MCF 10A (cell line): Measurements from ENCODE around the gene DCST2. TPM values are rescaled to one million over a fixed set of nuclear protein-coding genes. Genes with fewer than 3 reads are reported as not detected.

Experiments used
- BruUV-seq: library from RNA; stranded (reverse); fragments of 400-500 nt; replicated peaks from 2 replicates; lab custom pipeline; 2021; lab: Mats Ljungman, UMichigan
- CTCF ChIA-PET: fragments of 300-600 bp; sonication (Branson Sonifier 250); formaldehyde crosslinking; extraction: SDS; loops from one replicate; lab custom pipeline; 2021; ENCODE audit warnings: antibody characterized with exemption, inconsistent platforms; lab: Yijun Ruan, JAX
- POLR2A ChIA-PET: fragments of 300-600, 350-650 bp; sonication (Branson Sonifier 250); formaldehyde crosslinking; extraction: SDS; loops from one replicate; lab custom pipeline; 2020; ENCODE audit warnings: antibody characterized with exemption, inconsistent platforms; lab: Yijun Ruan, JAX
- DNase-seq: peaks from one replicate; pipeline ENCODE4 v3.0.0-alpha.2; 2018; ENCODE audit not compliant: unreplicated experiment
- H3K27ac Mint-ChIP-seq: one replicate; pipeline ENCODE4 v1.8.0; 2022; ENCODE audit warnings: mild to moderate bottlenecking, low read depth, mixed read lengths; ENCODE audit not compliant: unreplicated experiment
- H3K27me3 Mint-ChIP-seq: one replicate; pipeline ENCODE4 v1.8.0; 2022; ENCODE audit warnings: mixed read lengths; ENCODE audit not compliant: insufficient read depth, unreplicated experiment
- H3K36me3 Mint-ChIP-seq: one replicate; pipeline ENCODE4 v1.8.0; 2022; ENCODE audit warnings: mild to moderate bottlenecking, moderate library complexity, mixed read lengths; ENCODE audit not compliant: insufficient read depth, unreplicated experiment
- H3K4me1 Mint-ChIP-seq: one replicate; pipeline ENCODE4 v1.8.0; 2022; ENCODE audit warnings: mixed read lengths; ENCODE audit not compliant: insufficient read depth, unreplicated experiment
- H3K4me3 Mint-ChIP-seq: one replicate; pipeline ENCODE4 v1.8.0; 2022; ENCODE audit warnings: mild to moderate bottlenecking, moderate library complexity, mixed read lengths; ENCODE audit not compliant: unreplicated experiment
- H3K9me3 Mint-ChIP-seq: one replicate; pipeline ENCODE4 v1.8.0; 2022; ENCODE audit warnings: mixed read lengths; ENCODE audit not compliant: unreplicated experiment
- intact Hi-C: fragments of 100-400 bp; cut with micrococcal nuclease; formaldehyde crosslinking; loops from 2 replicates; pipeline ENCODE4 v1.14.1; 2022
- total RNA-seq: library from RNA; stranded (reverse); gene quantifications from 2 replicates; pipeline ENCODE4 v1.2.3, GENCODE V29; 2022
- TF ChIP-seq, protein P1 (sequence below): fragments of 200-600 bp; IDR thresholded peaks from one replicate; pipeline ENCODE4 v1.8.0; 2022; ENCODE audit warnings: antibody characterized with exemption, mild to moderate bottlenecking; ENCODE audit not compliant: unreplicated experiment

Gene DCST2
- total RNA-seq, 1 experiment from 2014 or later = 0.91 TPM

DNA sequence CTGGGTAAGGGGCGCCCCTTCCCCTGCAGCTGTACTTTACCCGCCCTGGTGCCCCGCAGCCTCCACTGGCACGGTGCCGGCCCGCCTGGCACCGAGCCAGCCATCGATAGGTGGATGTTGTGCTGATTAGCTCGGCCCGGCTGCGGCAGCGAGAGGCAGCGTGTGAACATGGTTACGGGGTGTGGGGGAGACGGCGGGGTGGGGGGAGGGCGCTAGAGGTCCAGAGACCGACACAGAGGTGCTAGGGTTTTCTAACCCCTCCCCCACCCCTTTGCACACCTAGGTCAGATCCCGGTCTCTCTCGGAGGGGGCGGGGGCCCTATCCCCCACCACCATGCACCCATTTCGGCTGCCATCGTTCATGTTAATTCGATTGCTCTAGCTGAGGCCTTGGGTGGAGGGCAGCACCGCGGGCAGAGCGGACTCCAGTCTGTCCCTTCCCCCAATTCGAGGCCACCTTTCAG is 36.6 kb upstream of the DCST2 start:
- Mint-ChIP-seq H3K4me3 (no peak overlapping the region), H3K9me3 (no peaks in the 10 kb centered on the region), H3K36me3 (peaks cover 35% of the 10 kb centered on the region), H3K27ac (no peak overlapping the region), H3K27me3 (no peaks in the 10 kb centered on the region), H3K4me1 (peaks cover 11% of the 10 kb centered on the region)
- no TSS peak for BruUV-seq
- ChIA-PET CTCF (interaction anchor here (0.5 to 2.0 kb wide), 8 partner anchors 11 to 589 kb away, joined by 3 to 6 read pairs (median 3); no protein-coding TSS in a partner anchor), POLR2A (interaction anchor here (0.6 to 1.9 kb wide), 3 partner anchors 8 to 30 kb away, joined by 4 to 5 read pairs (median 4); partner anchors contain the start of gene EFNA3)
- DNase-seq = no peak
- intact Hi-C loops = no loop called here
- TF ChIP-seq, protein P1, sequence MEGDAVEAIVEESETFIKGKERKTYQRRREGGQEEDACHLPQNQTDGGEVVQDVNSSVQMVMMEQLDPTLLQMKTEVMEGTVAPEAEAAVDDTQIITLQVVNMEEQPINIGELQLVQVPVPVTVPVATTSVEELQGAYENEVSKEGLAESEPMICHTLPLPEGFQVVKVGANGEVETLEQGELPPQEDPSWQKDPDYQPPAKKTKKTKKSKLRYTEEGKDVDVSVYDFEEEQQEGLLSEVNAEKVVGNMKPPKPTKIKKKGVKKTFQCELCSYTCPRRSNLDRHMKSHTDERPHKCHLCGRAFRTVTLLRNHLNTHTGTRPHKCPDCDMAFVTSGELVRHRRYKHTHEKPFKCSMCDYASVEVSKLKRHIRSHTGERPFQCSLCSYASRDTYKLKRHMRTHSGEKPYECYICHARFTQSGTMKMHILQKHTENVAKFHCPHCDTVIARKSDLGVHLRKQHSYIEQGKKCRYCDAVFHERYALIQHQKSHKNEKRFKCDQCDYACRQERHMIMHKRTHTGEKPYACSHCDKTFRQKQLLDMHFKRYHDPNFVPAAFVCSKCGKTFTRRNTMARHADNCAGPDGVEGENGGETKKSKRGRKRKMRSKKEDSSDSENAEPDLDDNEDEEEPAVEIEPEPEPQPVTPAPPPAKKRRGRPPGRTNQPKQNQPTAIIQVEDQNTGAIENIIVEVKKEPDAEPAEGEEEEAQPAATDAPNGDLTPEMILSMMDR = no peak

DNA sequence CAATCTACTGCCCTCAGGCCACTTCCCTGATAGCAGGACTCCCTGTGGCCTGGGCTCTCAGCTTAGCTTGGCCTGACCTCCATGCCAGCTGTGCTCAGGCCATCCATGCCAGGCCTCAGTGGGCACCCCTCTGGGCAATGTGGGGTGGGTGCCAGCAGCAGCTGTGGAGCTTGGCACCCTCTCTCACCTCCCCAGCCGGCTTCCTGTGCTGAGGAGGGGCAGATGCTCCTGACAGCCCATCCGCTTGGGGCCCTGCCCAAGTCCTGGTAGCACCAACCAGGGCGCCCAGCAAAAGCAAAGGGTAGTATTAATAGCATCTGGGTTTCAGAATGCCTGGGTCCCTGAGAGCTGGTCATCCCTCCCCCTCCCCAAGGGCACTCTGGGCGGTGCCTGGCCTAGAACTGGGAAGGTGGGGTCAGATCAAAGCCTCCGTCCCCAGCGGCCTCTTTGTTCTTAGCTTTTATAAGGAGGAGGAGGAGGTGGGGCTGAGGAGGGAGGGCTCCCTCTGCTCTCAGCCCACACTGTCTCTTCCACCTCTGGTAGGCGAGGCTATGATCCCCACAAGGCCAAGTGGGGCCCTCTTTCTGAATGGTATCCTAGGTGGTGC is 36.1 kb upstream of the DCST2 start:
- no peak overlapping the region for H3K27ac Mint-ChIP-seq
- intact Hi-C loops = no loop called here
- no peak overlapping the region for H3K4me3 Mint-ChIP-seq
- H3K4me1 Mint-ChIP-seq = peaks cover 16% of the 10 kb centered on the region
- CTCF ChIA-PET = interaction anchor here (0.6 to 2.0 kb wide), 7 partner anchors 10 to 75 kb away, joined by 3 to 6 read pairs (median 3); no protein-coding TSS in a partner anchor
- no peaks in the 10 kb centered on the region for H3K27me3 Mint-ChIP-seq
- no peak for DNase-seq
- peaks cover 35% of the 10 kb centered on the region for H3K36me3 Mint-ChIP-seq
- POLR2A ChIA-PET = interaction anchor here (1.9 kb wide), 1 partner anchor 9 kb away, joined by 5 read pairs; the partner anchor contains the start of gene EFNA3
- no TSS peak for BruUV-seq
- TF ChIP-seq, protein P1 = no peak
- no peaks in the 10 kb centered on the region for H3K9me3 Mint-ChIP-seq

DNA sequence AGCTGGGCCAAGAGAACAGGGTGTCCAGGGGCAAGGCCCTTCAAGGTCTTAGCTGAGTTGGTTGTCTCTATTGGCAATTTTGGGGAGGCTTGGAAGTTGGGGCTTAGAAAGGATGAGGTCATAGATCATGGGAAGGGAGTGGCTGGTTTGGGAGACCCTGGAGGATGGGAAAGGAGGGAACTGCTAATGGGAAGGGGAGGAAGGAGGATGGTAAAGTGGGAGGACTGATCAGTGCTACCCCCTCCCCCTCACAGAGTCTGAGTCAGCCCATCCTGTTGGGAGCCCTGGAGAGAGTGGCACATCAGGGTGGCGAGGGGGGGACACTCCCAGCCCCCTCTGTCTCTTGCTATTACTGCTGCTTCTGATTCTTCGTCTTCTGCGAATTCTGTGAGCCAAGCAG is 35.0 kb upstream of the DCST2 start:
- Mint-ChIP-seq H3K9me3 (no peaks in the 10 kb centered on the region), H3K27me3 (no peaks in the 10 kb centered on the region), H3K4me1 (peaks cover 24% of the 10 kb centered on the region), H3K36me3 (peaks cover 36% of the 10 kb centered on the region), H3K4me3 (no peak overlapping the region), H3K27ac (peak overlapping the region; percentile 24)
- intact Hi-C loops = no loop called here
- no peak for DNase-seq
- ChIA-PET POLR2A (interaction anchor here (1.9 kb wide), 1 partner anchor 10 kb away, joined by 5 read pairs; the partner anchor contains the start of gene EFNA3), CTCF (interaction anchor here (0.5 to 13.1 kb wide), 7 partner anchors 9 to 104 kb away, joined by 3 to 231 read pairs (median 6); partner anchors contain the start of gene KRTCAP2)
- TF ChIP-seq, protein P1 = no peak
- BruUV-seq = no TSS peak

DNA sequence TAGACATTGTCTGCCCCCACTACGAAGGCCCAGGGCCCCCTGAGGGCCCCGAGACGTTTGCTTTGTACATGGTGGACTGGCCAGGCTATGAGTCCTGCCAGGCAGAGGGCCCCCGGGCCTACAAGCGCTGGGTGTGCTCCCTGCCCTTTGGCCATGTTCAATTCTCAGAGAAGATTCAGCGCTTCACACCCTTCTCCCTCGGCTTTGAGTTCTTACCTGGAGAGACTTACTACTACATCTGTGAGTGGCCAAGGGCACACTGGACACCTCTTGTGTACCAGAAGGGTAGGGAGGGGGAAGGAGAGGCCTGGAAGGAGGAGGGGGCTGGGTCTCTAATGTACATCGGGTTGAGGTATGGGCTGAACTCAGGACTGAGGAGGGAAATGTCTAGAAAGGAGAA is 33.2 kb upstream of the DCST2 start:
- intact Hi-C loops = no loop called here
- H3K36me3 Mint-ChIP-seq = peaks cover 43% of the 10 kb centered on the region
- H3K4me1 Mint-ChIP-seq = peaks cover 29% of the 10 kb centered on the region
- POLR2A ChIA-PET = interaction anchor here (1.1 to 7.5 kb wide), 3 partner anchors 10 to 129 kb away, joined by 3 to 76 read pairs (median 41); partner anchors contain the start of genes CKS1B, EFNA3 and SHC1
- H3K9me3 Mint-ChIP-seq = no peaks in the 10 kb centered on the region
- H3K4me3 Mint-ChIP-seq = no peak overlapping the region
- CTCF ChIA-PET = interaction anchor here (0.7 to 13.1 kb wide), 5 partner anchors 9 to 131 kb away, joined by 3 to 231 read pairs (median 9); no protein-coding TSS in a partner anchor
- no peak for DNase-seq
- no TSS peak for BruUV-seq
- H3K27me3 Mint-ChIP-seq = no peaks in the 10 kb centered on the region
- H3K27ac Mint-ChIP-seq = no peak overlapping the region
- TF ChIP-seq, protein P1 = no peak
